ENCODE measurements around the gene SPDYE2. TPM values are rescaled to one million over a fixed set of nuclear protein-coding genes. Genes with fewer than 3 reads are reported as not detected.
"Not testable (repeated sequence)": the region's sequence is repeated elsewhere in the genome, so short reads cannot be mapped to it uniquely, and the experiment has no call there.

SPDYE2 gene
- total and polyA plus RNA-seq, 8 donors, result 0.12 to 0.34 (median 0.16) TPM; not detected in 2

DNA sequence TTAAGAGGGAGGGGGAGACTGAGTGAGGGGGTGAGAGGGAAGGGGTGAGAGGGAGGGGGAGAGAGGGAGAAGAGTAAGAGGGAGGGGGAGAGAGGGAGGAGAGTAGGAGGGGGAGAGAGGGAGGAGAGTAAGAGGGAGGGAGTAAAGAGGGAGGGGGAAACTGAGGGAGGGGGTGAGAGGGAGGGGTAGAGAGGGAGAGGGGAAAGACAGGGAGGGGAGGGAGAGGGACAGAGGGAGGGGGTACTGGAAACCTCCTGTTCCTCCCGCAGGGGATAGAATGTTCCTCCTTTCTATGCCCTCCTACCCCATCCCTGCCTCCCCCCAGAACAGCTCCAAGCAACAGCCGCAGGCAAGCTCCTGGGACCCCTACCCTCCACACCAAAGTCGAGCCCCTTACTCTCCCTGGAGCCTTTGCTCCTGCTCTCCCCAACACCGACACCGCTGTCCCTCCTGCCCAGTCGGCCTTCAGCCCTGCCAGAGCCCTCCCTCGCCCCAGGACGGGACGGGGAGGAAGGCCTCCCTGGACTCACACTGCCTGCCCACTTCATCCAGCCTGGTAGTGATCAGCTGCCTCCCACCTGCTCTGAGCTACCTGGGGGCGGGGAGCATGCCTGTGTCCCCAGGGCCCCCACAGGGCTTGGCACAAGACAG lies 60.8 kb downstream of the SPDYE2 start:
- peak in 5 of 6 donors; percentile 11 to 61 (median 46) for DNase-seq
- WGBS, 2 donors, result 29% methylated on average over 7 of the region's 10 CpGs
- H3K4me3 ChIP-seq; ATAC-seq; H3K9me3 ChIP-seq; H3K27ac ChIP-seq; H3K36me3 ChIP-seq; intact Hi-C loops (cut with DNase I); FAIRE-seq; H3K27me3 ChIP-seq; H3K4me1 ChIP-seq: not testable (repeated sequence)

Other genes with a start within 250 kb of the SPDYE2 start
- not detected for gene SPDYE6, start 194.8 kb upstream of the SPDYE2 start, total RNA-seq
- not detected for gene SPDYE6, start 194.8 kb upstream of the SPDYE2 start, polyA plus RNA-seq
- 10 to 100 TPM in 4 of 6 donors, 1 to 10 TPM in 2; 9.1 to 13.8 (median 10.8) TPM for gene PRKRIP1, start 154.9 kb upstream of the SPDYE2 start, total RNA-seq
- 10 to 100 TPM; 34.3 to 40.1 TPM for gene PRKRIP1, start 154.9 kb upstream of the SPDYE2 start, polyA plus RNA-seq
- gene ORAI2, start 117.7 kb upstream of the SPDYE2 start, total RNA-seq, result 10 to 100 TPM in 2 of 6 donors, 1 to 10 TPM in 4; 4.8 to 13.5 (median 7.1) TPM
- 1 to 10 TPM; 4.1 to 8.6 TPM for gene ORAI2, start 117.7 kb upstream of the SPDYE2 start, polyA plus RNA-seq
- 1 to 10 TPM; 3.5 to 6.9 (median 5.3) TPM for gene ALKBH4, start 86.4 kb upstream of the SPDYE2 start, total RNA-seq
- 1 to 10 TPM; 7.3 to 9.3 TPM for gene ALKBH4, start 86.4 kb upstream of the SPDYE2 start, polyA plus RNA-seq
- 1 to 10 TPM; 5.1 to 9.3 (median 7.6) TPM for gene LRWD1, start 86.2 kb upstream of the SPDYE2 start, total RNA-seq
- gene LRWD1, start 86.2 kb upstream of the SPDYE2 start, polyA plus RNA-seq, result 10 to 100 TPM; 12.3 to 18.4 TPM
- 10 to 100 TPM; 16.5 to 20.6 (median 17.7) TPM for gene POLR2J, start 72.3 kb upstream of the SPDYE2 start, total RNA-seq
- gene POLR2J, start 72.3 kb upstream of the SPDYE2 start, polyA plus RNA-seq, result 10 to 100 TPM; 56.3 to 59.8 TPM
- gene RASA4B, start 33.4 kb upstream of the SPDYE2 start, total RNA-seq, result 10 to 100 TPM in 2 of 6 donors, 1 to 10 TPM in 4; 7.8 to 12.9 (median 8.4) TPM
- 10 to 100 TPM; 39.2 to 93.4 TPM for gene RASA4B, start 33.4 kb upstream of the SPDYE2 start, polyA plus RNA-seq
- 10 to 100 TPM in 1 of 6 donors, 1 to 10 TPM in 5; 6.0 to 10.9 (median 6.7) TPM for gene UPK3BL2, start 7.5 kb upstream of the SPDYE2 start, total RNA-seq
- 10 to 100 TPM; 20.3 to 38.4 TPM for gene UPK3BL2, start 7.5 kb upstream of the SPDYE2 start, polyA plus RNA-seq
- 10 to 100 TPM in 5 of 6 donors, 1 to 10 TPM in 1; 8.3 to 18.8 (median 11.9) TPM for gene POLR2J3, start 21.4 kb downstream of the SPDYE2 start, total RNA-seq
- 100 to 1,000 TPM in 1 of 2 donors, 10 to 100 TPM in 1; 49.5 to 116 TPM for gene POLR2J3, start 21.4 kb downstream of the SPDYE2 start, polyA plus RNA-seq
- 10 to 100 TPM in 5 of 6 donors, 1 to 10 TPM in 1; 8.7 to 33.8 (median 18.1) TPM for gene RASA4, start 65.5 kb downstream of the SPDYE2 start, total RNA-seq
- 100 to 1,000 TPM in 1 of 2 donors, 10 to 100 TPM in 1; 60.8 to 128 TPM for gene RASA4, start 65.5 kb downstream of the SPDYE2 start, polyA plus RNA-seq
- 10 to 100 TPM in 2 of 6 donors, 1 to 10 TPM in 4; 2.9 to 11.8 (median 5.5) TPM for gene UPK3BL1, start 91.6 kb downstream of the SPDYE2 start, total RNA-seq
- 100 to 1,000 TPM in 1 of 2 donors, 10 to 100 TPM in 1; 72.2 to 168 TPM for gene UPK3BL1, start 91.6 kb downstream of the SPDYE2 start, polyA plus RNA-seq
- gene SPDYE2B, start 99.1 kb downstream of the SPDYE2 start, total RNA-seq, result not detected
- gene SPDYE2B, start 99.1 kb downstream of the SPDYE2 start, polyA plus RNA-seq, result not detected
- gene POLR2J2, start 120.4 kb downstream of the SPDYE2 start, total RNA-seq, result 1 to 10 TPM; 1.4 to 9.7 (median 3.7) TPM
- 1 to 10 TPM; 5.1 to 6.1 TPM for gene POLR2J2, start 120.4 kb downstream of the SPDYE2 start, polyA plus RNA-seq
- gene FAM185A, start 197.8 kb downstream of the SPDYE2 start, total RNA-seq, result 1 to 10 TPM; 3.8 to 7.4 (median 5.0) TPM
- gene FAM185A, start 197.8 kb downstream of the SPDYE2 start, polyA plus RNA-seq, result 1 to 10 TPM; 3.2 to 3.5 TPM